GM12874 (cell line): Measurements from ENCODE around the gene MPV17L2.

Experiments
- TF ChIP-seq, protein P1 (sequence below): IDR thresholded peaks from 2 replicates; pipeline ENCODE4 v1.5.1; 2011; ENCODE audit warnings: low read depth, mild to moderate bottlenecking, control low read depth, low read length, moderate library complexity; ENCODE audit not compliant: insufficient read depth

MPV17L2 gene

DNA sequence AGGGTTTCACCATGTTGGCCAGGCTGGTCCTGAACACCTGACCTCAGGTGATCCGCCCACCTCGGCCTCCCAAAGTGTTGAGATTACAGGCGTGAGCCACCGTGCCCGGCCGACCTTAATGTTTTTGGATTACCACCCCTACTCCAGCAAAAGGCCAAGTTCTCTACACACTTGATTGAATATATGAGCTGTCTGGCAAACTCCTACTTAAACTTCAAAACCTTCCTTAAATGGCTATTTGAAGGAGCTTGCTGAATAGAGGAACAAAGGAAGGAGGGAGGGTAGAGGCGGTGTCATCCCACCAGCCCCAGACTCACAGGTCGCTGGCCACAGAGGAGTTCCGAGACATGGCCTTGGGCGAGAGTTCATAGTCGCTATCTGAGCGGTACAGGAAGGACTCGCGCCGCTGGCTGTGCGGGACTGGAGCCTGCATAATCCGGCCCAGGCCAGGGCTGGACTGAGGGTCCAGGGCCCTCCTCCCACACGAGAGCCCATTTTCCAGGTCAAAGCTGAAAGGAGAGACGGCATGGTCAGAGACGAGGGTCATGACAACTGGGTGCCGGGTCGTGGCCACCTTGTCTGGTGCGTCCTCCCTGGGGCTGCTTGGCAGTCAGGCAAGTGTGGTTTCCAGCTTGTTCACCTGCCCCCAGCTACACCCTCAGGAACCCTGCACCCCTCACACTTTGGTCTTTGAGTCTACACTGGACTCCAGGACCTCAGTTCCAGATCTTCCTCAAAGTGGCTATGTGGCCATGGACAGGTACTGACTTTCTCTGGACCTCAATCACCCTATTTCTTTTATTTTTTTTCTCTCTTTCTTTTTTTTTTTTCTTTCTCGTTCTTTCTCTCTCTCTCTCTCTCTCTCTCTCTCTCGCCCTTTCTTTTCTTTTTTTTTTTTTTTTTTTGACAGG lies 29.1 kb downstream of the MPV17L2 start:
- TF ChIP-seq, protein P1, sequence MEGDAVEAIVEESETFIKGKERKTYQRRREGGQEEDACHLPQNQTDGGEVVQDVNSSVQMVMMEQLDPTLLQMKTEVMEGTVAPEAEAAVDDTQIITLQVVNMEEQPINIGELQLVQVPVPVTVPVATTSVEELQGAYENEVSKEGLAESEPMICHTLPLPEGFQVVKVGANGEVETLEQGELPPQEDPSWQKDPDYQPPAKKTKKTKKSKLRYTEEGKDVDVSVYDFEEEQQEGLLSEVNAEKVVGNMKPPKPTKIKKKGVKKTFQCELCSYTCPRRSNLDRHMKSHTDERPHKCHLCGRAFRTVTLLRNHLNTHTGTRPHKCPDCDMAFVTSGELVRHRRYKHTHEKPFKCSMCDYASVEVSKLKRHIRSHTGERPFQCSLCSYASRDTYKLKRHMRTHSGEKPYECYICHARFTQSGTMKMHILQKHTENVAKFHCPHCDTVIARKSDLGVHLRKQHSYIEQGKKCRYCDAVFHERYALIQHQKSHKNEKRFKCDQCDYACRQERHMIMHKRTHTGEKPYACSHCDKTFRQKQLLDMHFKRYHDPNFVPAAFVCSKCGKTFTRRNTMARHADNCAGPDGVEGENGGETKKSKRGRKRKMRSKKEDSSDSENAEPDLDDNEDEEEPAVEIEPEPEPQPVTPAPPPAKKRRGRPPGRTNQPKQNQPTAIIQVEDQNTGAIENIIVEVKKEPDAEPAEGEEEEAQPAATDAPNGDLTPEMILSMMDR, result no peak

DNA sequence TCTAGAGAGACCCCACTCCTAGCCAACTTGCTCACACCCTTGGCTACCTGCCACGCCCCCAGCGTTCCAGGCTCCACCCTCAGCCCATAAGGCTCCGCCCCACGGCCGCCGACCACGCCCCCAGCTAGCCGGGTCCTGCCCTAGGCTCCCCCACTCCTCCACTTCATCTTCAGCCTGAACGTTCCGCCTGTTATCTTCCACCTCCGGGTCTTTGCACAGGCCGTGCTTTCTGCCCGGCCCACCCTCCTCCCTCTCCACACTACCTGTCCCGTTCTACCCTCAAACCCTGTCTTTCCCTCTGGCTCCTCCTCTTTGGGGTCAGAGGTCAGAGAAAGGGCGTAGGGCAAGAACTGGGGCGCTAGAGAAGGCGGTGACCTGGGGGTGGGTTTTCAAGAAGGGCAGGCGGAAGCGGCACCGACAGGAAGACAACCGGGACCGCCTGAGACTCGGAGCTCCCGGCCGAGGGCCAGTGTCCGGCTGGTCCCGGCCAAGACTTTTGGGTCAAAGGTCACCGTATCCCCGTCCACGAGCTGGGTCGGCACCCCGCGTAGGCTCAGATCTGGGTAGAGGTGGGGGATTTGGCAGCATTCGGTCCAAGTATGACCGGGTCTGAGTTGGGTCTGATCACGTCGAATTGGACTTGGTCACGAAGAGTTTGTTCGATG lies 31.0 kb downstream of the MPV17L2 start:
- TF ChIP-seq, protein P1, result no peak

DNA sequence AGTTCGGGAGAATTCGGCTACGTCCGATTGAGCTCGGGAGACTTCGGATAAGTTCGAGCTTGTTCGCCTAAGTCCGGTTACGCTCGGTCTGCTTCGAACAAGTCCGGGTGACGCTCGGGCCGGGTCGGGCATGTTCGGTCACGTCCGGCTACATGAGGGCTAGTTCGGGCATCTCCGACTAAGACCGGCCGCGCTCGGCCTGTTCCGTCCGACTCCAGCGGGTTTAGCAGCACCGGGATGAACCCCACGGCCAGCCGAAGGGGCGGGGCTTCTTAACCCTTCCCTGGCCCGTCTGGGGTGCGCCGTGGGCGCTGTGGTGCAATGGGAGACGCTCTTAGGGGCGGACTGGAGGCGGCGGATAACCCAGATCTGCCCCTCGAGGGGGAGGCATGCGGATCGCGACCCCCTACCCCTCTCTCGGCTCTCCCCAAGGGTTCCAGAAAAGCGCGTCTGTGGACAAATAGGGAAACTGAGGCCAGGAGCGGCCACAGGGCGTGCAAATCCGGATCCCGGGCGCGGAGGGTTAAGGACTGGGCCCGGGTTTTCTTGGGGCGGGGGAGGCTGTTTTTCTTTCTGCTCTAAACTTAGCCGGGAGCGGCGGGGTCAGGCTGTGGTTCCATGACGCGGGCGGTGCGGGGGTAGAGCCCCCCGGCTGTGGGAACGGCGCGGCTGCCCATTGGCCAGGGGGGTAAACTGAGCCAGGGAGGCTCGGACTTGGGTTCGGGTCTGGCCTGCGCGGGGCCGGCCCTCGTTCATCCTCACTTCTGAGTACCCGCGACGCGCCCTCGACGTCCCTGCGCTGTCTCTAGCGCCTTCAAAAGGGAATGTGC lies 31.7 kb downstream of the MPV17L2 start:
- TF ChIP-seq, protein P1, result no peak

DNA sequence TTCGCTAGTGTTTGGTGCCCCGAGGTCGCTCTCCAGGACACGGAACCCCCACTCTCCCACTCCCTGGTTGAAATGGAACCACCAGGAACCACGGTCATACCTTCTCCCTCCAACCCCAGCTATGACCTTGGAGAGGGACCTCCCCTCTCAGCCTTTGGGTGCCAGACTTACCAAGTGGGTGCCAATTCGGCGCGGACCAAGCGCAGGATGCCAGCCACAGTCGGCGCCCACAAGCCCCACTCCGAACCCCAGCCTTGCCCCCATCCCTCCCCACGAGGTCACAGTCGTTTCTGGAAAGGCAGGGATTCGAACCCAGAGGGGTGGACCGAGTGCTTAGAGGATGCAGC lies 32.3 kb downstream of the MPV17L2 start:
- TF ChIP-seq, protein P1, result no peak

DNA sequence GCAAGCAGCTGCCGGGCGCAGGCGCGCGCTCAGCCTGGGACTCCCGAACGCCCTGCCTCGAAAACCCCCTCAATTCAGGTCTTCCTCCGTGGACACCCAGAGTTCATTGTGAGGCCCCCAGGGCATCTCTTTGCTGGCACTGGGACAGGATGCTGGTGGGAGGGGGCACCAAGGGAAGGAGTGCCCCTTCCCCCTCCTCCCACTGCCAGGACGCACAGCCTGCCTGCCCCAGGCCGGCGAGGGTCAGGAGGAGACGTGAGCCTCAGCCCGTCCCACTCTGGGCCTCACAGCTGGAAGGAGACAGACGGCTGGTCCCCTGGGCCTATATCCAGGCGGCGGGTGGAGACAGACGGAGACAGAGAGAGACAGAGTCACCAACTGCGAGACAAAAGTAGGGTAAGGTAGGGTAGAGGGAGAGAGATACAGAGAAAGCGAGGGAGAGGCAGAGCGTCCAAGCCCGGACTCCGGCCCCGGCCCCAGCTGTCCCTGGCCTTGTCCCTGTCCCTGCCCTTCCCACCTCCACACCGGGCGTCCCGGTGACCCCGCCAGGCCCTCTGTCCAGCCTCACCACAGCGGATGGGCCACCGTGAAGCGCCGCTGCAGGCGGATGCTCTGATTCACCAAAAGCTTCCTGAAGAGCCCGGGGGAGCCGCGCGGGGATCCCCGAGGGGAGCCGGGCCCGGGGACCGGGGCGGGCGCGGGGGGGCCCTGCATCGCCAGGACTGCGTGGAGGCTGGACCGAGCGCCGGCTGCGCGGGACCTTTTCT lies 32.9 kb downstream of the MPV17L2 start, which contains the start of gene PDE4C:
Gene PDE4C, minus strand, starts transcription at position 737 of the 767 bp plus-strand sequence. Its CDS starts 23 bp downstream, at position 714.
- TF ChIP-seq, protein P1, result no peak

DNA sequence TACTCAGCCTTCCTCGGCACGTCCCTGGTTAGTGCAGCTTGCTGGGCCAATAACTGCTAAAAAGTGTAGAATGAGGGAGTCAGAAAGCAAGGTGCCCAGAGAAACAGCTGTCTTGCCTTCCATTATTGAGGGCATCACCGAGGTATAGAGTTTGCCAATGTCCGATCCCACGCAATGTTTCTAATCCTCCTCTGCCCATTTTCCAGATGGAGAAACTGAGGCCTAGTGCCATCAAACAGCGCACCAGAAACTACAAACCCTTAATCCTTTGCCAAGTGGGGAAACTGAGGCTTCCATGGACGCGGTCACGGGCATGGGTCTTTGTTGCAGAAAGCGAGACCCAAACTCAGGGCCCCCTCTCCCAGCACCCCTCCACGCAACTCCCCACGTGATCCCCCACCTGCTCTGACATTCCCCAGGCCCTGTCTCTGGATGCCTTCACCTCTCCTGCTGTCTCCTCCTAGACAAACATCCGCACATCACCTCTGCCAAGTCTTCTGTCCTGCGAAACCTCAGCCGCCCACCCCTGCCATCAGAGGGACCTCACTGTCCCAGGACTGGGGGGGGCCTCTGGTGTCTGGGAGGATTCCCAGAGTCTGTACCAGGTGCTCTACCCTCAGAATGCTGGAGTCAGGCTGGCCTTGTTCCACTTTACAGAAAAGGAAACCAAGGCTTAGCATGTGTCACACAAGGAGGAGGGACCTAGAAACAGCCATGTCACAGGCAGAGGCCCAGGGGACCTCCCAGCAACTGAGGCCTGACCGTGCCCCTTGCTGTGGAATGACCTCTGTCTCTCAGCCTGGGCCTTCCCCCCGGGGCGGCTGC lies 34.1 kb downstream of the MPV17L2 start:
- TF ChIP-seq, protein P1, result no peak
